ENCODE measurements around the gene EIF3J.
A peak's percentile ranks its signal among the peaks of the same experiment; 100 is the strongest.
"Not testable (repeated sequence)": the region's sequence is repeated elsewhere in the genome, so short reads cannot be mapped to it uniquely, and the experiment has no call there.

EIF3J gene, protein sequence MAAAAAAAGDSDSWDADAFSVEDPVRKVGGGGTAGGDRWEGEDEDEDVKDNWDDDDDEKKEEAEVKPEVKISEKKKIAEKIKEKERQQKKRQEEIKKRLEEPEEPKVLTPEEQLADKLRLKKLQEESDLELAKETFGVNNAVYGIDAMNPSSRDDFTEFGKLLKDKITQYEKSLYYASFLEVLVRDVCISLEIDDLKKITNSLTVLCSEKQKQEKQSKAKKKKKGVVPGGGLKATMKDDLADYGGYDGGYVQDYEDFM

DNA sequence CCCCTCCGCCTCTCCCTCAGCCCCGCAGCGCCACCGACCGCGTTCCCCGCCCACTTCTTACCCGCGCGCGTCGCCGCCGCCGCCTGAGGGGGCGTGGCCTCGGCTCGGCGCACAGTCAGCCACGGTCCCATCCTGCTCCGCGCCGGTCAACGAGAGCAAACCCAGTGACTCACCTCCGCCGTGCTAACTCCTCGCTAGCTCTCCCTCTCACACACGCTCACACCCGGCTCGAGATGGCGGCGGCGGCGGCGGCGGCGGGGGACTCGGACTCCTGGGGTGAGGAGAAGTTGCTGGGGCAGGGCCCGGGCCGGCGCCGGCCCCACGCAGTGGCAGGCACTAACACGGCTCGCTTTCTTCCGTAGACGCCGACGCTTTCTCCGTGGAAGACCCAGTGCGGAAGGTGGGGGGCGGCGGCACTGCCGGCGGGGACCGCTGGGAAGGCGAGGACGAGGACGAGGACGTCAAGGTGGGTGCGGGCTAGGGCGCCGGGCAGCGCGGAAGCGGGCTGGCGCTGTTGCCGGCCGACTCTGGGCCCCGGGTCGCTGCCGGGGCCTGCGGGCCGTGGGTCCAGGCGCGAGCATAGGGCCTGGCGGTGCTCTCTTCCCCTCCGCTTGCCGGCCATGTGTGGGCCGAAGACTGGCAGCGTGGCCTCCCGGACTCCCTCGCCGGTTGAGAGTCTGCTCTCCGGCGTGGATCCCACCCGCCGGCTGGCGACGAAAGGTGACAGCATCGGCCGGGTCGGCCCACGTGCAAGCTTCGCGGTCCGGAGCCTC lies at the start of gene EIF3J:
TSS of gene EIF3J (plus strand) at position 186 of the 773 bp plus-strand sequence. CDS start at position 234, 48 bp downstream.
- peak; percentile 91 for DNase-seq

DNA sequence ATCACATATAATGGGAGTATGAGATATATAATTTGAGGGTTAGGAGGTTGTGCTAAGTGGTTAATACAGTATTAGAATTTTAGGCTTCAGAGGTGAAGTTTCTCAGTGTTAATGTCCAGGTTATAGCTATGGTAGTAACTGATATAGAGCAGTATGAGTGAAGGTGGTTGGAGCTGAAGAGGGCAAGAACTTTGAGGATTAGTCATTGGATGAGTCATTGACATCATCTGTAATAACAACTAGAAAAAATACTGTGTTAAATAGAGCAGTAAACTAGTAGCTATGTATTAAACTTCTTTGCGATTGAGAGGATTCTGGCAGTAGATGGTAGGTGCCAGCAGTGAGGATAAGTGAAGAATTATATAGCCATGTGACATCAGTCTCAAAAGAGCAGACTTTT lies 47.5 kb upstream of the EIF3J start:
- DNase-seq: no peak

DNA sequence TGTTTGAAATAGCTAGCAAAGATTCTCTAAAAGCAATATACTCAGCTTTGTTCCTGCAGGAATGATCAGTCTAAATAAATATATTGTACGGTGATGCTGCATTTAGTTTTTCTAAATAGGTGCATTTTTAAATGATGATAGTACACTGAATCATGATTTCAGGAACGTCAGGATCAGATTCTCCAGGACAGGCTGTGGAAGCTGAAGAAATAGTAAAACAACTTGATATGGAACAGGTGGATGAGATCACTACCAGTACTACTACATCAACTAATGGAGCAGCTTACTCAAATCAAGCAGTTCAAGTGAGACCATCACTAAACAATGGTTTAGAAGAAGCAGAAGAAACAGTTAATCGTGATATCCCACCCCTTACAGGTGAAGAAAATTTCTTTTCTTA lies 46.3 kb upstream of the EIF3J start:
- DNase-seq: no peak

DNA sequence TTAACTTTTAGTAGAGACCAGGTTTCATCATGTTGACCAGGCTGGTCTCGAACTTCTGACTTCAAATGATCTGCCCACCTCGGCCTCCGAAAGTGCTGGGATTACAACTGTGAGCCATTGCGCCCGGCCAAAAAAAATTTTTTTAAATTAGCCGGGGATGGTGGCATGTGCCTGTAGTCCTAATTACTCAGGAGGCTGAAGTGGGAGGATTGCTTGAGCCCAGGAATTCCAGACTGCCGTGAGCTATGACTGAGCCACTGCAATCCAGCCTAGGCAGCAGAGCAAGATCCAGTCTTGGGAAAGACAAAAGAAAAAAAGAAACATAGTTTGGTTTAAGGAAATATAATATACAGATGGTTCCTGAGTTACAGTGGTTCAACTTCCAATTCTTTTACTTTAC lies 44.9 kb upstream of the EIF3J start:
- DNase-seq: no peak

DNA sequence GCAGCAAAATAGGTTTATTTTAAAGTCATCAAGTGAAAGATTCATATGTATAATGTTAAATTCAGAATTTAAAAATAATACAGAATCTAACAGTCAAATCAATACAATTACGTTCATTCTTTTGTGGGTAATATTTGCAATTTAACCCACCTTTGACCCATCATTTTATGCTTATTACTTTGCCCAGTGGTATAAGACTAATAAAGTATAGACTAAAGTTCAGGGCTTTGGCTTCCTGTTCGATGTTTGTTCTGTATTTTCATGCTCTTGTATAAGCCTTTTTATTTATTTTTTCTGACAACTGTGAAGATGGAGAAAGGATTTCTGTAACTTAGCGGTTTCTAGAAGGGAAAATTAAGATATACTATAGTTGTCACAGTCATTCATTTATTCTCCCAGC lies 44.3 kb upstream of the EIF3J start:
- DNase-seq: no peak

DNA sequence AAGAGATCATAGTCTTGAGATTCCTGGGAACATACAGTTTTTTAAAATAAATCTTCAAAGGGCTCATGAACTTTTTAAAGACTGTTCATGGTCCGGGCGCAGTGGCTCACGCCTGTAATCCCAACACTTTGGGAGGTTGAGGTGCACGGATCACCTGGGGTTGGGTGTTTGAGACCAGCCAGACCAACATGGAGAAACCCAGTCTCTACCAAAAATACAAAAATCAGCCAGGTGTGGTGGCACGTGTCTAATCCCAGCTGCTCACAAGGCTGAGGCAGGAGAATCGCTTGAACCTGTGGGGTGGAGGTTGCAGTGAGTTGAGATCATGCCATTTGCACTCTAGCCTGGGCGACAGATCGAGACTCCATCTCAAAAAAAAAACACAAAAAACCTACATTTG lies 41.4 kb upstream of the EIF3J start:
- DNase-seq: no peak

DNA sequence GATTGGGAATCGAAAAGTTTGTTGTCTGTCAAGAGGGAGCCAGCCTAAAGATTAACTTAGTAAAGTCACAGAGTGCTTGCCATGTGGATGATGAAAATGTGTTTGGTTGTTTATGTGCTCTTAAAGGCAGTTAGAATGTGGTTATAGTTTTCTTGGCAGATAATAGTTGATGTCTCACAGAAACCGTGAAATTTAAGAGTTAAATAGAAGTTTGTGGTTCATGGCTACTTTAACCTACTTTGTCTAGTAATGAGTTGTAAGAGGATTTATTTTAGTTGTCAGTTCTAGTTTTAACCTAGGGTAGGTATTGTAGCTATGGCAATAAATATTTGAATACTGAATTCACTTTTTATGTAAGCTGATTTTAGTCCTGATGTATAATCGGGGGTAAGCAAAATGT lies 36.4 kb upstream of the EIF3J start:
- no peak for DNase-seq

DNA sequence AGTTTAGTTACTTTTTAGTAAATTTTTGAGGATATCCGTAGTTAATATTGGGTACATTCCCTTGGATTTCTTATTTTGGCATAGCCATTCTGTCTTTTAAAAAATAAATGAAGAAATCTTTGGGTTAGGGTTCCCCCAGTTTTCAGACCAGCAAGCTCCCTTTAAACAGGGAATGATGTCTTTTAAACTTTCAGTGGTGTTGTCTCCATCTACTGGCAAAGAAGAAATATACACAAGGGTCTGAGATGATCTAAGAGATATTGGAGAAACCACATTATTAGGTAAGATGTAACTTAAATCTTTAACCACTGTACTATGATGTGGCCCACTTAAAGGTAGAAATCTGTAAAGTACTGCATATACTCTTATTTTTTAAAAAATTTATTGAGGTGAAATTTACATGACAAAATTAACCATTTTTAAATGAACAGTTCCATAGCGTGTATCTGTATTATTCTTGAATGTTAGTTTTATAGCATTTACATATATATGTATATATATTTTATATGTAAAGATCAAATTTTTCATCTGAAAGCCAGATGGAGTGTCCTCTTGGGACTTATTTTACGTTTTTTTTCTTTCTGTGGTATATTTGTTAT lies 35.1 kb upstream of the EIF3J start:
- peak; percentile 14 for DNase-seq

DNA sequence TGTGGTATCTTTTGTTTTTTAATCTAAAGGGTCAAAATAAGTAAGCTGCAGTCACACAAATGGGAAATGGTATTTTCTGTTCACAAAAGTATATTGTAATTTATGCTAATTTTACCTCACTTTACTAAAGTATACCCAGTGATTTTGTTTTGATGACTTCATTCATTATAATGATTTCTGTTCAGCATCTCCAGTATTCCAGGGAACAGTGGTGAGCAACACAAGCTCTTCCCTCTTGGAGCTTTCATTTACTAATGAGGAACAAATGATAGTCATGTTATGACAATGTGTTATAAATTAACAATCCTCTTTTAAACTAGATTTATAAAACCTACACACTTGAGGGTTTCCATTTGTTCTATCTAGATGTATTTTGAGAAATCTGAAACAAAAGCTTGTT lies 20.5 kb upstream of the EIF3J start:
- DNase-seq: no peak

DNA sequence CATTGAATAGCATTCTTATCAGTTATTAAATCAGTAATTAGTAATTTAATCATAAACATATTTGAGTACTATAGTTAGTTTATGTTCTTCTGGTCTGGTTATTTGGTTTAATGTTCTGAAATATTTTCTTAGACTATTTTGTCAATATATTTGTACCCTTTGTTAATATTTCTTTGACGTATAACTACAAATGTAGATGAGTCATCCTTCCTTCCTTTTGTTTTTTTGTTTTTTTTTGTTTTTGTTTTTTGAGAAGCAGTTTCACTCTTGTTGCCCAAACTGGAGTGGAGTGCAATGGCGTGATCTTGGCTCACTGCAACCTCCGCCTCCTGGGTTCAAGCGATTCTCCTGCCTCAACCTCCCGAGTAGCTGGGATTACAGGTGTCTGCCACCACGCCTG lies 17.4 kb upstream of the EIF3J start:
- no peak for DNase-seq

DNA sequence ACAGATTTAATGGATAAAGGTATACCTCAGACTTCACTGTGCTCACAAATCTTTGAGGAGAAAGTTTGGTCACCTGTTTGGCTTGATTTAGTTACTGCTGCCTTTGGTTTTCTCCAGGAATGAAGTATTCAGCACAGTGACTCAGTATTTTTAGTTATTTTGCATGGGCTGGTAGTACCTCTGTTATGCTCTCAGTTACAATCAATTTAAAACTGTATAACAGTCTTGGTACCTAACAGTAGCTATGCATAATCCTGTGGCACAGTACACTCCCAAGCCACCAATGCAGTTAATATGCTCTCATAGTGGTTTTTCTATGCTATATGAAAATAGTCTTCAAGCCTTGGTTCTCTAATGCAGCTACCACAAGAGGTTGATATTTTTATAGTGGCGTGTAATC lies 11.9 kb upstream of the EIF3J start:
- no peak for DNase-seq

DNA sequence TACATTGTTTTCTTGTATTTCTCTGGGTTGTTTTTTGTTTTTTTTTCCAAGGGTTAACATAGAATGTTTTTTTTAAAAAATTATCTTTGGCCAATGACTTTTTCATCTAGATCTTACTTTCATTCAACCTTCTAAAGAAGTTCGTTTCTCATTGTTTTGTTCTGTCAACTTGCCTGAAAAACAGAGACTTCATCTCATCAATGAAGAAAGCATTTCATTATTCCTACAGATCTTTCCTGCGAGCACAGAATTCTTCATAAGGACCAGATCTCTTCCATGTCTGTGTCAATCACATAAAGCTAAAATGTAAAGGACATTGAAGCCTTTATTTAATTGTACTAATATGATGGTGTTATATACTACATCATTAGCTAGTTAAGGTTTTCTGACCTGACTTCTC lies 9.7 kb upstream of the EIF3J start:
- no peak for DNase-seq

DNA sequence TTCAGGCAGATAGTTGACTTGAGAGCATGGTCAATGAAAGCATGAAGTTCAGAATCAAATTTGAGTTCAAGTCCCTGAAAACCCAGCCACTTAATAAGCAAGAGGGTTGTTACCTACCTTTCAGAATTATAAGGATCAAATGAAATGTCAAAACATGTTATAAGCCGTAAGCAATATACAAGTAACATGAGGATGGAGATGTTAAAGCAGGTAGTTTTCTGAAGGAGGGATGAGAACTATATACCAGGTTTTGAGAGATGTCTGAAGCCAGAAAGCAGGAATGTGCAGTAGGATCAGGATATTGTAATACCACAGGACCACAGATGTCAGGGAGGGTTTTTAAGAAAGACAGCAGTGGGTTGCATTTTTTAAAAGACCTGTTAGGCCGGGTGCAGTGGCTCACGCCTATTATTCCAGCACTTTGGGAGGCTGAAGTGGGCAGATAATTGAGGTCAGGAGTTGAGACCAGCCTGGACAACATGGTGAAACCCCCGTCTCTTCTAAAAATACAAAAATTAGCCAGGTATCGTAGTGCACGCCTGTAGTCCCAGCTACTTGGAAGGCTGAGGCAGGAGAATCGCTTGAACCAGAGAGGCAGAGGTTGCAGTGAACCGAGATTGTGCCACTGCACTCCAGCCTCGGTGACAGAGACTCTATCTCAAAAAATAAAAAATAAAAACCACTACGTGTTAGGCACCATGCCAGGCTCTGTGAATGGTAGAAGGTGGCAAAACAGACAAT lies 6.9 kb upstream of the EIF3J start:
- no peak for DNase-seq

DNA sequence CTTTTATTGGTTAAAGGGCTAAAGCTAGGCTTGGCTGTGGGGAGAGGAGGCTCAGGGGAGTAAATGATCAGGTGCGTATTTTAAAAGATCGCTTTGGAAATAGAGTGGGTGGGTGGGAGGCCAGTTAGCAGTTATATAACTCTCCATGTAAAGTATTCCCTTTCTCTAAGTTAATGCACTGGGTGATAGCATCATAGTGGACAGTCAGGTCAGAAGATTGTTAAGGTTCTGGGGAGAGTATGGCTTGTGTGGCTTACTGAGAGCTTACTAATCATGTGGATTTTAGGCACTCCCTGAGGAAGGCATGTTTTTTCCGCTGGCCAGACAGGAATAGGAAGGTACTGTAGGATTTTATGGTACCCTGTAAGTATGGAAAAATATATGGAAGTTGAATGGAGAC lies 6.3 kb upstream of the EIF3J start:
- DNase-seq: no peak

DNA sequence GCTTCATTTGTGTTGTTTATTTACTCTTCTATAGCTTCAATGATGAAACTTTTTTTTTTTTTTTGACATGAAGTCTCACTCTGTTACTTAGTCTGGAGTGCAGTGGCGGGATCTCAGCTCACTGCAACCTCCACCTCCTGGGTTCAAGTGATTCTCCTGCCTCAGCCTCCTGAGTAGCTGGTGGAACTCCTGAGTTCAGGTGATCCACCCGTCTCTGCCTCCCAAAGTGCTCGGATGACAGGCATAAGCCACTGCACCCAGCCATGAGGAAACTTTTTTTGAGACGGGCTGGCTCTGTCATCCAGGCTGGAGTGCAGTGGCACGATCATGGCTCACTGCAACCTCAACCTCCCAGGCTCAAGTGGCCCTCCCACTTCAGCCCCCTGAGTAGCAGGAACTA lies 4.7 kb upstream of the EIF3J start:
- DNase-seq: not testable (repeated sequence)

DNA sequence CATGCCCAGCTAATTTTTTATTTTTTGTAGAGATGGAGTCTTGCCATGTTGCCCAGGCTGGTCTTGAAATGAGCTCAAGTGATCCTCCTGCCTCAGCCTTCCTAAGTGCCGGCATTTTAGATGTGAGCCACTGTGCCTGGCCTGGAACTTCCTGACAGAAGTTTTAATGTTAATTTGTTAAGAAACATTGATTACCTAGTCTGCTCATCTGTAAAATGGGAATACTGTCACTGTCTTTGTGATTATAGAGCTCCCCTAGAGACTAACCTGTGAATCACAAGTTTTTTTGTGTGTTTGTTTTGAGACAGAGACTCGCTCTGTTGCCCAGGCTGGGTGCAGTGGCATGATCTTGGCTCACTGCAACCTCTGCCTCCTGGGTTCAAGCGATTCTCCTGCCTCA lies 4.3 kb upstream of the EIF3J start:
- no peak for DNase-seq

DNA sequence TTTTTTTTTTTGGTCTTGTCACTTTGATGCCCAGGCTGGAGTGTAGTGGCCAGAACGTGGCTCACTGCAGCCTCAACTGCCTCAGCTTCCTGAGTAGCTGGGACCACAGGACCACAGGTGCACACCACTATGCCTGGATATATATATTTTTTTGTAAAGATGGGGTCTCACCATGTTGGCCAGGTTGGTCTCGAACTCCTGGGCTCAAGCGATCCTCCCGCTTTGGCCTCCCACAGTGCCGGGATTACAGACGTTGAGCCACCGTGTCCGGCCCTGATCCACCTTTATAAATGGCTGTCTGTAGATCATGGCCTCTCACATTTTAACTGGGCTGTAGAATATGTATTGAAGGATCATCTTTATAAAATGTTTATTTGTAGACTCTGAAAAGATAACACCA lies 1.9 kb upstream of the EIF3J start:
- DNase-seq: no peak

DNA sequence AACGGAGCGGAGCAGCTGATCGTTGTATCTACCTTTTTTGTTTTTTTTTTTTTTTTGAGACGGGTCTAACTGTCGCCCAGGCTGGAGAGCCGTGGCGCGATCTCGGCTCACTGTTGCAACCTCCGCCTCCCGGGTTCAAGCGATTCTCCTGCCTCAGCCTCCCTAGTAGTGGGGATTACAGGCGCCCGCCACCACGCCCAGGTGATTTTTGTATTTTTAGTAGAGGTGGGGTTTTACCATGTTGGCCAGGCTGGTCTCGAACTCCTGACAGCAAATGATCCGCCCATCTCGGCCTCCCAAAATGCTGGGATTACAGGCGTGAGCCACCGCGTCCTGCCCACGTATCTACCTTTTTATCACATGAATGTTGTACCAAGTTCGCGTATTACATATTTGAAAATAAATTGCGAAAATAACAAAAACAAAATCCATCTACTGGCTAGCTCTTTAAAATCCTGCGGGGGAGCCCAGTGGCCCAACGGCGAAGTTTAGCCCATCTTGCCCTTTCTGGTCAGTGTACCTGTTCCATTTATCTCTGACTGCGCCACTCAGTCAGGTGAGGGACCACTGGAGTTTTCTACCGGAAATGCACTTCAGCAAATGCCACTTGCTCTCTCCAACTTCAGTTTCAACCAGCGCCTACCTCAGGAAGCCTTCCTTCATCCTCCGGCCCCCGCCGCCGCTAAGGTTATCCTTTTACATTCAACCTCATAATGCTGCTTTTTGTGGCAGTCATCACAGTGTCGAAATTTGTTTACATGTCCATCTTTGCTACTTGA lies 1.2 kb upstream of the EIF3J start:
- peak; percentile 49 for DNase-seq

DNA sequence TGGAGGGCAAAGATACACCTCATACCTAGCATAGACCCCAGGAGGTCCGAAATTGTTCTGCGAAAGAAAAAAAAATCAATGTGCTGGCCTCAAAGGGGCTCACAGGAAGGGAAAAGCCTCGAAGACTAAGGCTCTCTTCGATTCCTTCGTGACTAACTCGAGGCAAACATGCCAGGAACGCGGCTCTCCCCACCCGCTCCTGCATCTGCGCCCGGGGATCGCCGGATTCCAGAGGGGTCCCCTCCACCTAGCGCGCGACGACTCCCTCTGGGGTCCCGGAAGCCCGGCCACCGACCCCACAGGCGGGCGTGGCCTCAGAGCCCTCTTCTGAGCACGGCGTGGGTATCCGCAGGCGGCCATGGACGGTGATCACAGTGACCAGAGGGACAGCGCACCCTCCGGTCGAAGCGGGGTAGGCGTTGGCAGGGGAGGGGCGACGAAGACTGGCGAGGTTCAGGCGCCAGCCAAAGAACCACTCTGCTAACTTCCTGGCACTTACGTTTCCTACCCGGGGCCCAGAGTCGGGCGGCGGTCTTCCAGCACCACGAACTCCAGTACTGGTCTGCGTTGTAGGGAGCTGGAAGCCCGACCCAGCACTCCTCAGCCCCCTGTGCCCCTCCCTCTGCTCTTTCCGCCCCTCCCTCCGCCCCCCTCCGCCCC lies 515 bp upstream of the EIF3J start:
- peak; percentile 91 for DNase-seq

DNA sequence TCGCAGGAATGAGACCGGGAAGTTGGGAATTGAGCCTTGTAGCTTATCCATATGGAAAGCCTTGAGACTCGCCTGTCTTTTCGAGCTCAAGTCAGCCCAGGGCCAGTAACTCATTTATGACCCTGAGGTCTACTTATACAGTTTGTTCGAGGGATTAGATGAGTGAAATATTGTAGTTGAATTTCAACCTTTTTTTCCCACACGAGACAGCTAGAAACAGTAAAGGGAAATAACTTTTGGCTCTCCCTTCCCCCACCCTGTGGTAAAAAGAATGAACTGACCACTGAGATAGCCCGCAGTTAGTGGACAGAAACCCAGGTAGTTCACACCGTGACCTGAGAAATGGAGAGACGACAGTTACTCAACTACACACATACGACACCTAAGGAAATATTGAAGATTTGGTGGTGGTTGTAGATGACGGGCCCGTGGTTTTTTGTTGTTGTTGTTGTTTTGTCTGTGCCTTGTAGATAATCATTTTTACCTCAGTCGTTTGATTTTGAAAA lies 841 bp downstream of the EIF3J start:
- no peak for DNase-seq

DNA sequence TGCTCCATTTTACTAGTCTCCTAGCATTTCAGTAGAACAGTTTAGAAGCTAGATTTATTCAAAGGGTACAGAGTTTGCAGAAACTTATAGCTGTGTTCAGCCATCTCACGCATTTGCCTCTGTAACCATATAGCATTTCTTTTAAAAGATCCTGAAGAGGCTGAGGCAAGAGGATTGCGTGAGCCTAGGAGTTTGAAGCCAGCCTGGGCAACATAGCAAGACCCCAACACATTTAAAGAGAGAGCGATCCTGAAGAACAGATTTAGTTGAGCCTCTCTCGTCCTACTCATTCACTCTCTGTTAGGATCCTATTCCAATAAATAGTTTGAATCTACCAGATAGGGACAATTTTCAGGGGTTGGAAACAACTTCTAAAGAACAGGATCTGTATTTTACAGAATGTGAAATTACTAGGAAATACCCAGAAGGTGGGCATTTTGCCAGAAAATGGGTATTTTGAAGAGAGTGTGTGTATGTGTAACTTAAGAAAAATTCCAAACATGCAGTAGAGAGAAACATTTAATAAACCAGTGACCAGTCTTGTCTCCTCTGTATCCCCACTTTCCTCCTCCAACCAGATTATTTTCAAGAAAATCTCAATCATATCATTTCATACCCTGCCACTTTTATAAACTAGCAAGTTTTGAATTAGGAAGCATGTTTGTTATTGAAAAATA lies 4.5 kb downstream of the EIF3J start:
- DNase-seq: no peak
